GM18861 (cell line): Measurements from ENCODE around the gene DEXI.

Source experiments
- ATAC-seq: cut with Tn5 transposase; IDR thresholded peaks from one replicate; pipeline ENCODE4 v1.9.1; 2021; ENCODE audit not compliant: unreplicated experiment

DEXI gene

DNA sequence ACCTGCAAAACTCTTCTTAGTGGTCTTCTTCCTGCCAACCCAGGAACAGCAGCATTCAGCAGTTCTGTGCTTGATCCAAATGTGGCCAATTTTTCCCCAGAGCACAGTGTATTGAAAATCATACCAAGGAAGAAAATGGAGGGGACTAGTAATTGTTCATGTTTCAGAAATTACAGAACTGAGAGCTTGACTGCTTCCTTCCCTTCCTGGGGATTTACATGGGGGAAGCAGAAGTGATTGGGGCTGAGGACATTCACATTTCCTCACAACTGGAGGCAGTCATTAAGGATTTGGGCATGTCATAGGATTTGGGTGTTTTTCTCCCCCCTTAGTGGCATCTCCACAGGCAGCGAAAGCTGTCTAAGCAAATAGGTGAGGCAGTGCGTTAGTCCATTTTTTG lies 45.5 kb downstream of the DEXI start:
- ATAC-seq = no peak

DNA sequence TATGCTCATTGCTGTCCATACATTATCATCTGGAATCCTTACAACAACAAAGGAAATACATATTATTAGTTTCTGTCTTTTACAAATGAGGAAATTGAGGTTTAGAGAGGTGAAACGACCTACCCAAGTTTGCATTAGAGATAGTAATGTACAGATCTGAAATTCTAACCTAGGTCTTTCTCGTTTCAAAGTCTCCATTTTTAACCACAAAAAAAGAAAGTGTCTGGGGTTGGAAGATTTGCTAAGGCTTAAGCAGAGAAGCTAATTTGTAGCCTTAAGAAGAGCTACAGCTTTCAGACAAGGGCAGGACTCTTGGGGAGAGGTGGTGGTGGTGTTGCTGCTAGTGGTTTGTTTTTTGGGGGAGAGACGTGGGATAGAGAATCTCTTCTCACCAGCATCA lies 46.1 kb downstream of the DEXI start:
- ATAC-seq = no peak

DNA sequence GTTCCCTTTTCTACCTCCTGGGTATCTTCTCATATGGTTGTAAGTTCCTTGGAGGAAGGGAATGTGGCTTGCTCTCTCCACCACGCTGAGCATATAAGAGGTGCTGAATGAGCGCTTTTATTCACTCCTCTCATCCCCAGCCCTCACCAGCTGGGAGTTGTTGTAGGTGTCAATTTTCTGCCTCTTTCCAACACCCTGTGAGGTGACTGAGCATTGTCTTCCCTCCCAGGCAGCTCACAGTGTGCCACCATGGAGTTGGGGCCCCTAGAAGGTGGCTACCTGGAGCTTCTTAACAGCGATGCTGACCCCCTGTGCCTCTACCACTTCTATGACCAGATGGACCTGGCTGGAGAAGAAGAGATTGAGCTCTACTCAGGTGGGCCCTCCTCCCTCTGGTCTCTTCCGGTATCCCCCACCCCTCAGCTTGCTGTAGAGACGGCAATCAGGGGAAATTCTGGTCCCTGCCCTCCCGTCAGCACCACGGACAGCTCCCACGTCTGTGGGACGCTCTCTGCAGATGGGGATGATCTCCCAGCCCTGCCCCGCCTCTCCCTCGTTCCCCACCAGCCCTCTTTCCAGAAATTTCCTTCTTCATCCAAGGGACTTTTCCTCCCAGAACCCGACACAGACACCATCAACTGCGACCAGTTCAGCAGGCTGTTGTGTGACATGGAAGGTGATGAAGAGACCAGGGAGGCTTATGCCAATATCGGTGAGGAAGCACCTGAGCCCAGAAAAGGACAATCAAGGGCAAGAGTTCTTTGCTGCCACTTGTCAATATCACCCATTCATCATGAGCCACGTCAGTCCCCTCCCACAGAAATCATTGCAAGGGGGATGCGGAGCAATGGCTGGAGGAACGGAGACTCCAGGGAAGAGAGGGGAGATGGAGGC lies 47.0 kb downstream of the DEXI start:
- no peak for ATAC-seq

DNA sequence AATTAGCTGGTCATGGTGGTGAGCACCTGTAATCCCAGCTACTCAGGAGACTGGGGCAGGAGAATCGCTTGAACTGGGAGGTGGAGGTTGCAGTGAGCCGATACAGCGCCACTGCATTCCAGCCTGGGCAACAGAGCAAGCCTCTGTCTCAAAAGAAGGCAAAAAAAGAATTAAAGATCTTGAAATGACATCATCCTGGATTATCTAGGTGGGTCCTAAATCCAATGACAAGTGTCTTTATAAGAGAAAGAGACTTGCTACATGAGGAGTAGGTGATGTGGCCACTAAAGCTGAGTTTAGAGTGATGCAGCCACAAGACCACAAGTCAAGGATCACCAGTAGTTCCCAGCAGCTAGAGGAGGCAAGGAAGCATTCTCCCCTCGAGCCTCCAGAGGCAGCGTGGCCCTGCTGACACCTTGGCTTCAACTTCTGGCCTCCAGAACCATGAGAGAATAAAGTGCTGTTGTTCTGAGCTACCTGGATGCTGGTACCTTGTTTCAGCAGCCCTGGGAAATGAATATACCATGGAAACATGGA lies 49.4 kb downstream of the DEXI start:
- no peak for ATAC-seq

DNA sequence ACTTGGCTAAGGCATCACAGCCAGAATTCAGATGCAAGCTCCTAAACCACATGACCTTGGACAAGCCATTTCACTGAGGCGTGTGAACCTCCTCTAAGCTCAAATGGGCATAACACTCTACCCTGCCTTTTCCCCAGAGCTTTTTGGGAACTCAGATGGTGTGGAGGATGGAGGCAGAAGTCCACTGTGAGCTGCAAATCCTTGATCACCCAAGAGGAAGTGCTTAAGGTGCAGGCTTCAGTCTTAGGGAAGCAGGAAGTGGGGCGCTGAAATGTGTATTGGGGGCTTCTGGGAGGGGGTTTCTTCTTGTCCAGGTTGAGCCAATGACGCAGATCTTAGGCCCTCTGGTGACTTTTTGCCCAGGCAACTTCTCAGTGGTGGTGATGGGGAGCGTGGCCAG lies 52.4 kb downstream of the DEXI start:
- ATAC-seq = no peak

DNA sequence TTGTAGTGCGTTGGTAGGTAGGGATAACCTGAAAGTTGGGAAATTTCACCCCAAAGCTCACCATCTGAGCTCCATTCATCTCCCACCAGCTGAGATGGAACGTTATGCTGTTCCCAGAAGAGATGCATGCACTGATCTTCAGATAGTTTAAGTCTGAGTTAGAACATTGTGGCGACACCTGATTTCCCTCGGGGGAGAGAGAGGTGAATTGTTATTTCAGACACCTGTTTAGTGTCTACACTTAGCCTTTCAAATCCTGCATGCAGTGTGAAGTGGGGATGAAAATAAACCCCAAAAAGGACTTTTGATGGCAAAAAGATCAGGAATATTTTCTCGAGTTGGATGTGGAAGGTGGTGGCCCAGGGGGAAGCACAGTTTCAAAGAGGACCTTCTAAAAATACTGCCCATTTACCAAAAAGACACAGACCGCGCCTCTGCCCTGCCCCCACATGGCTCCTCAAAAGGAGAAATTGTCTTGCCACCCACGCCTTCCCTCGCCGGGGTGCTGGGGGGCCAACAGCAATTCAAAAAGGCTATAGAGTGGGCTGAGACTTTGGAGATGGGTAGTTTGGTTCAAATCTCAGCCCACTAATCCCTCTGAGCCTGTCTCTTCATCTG lies 53.8 kb downstream of the DEXI start:
- no peak for ATAC-seq

DNA sequence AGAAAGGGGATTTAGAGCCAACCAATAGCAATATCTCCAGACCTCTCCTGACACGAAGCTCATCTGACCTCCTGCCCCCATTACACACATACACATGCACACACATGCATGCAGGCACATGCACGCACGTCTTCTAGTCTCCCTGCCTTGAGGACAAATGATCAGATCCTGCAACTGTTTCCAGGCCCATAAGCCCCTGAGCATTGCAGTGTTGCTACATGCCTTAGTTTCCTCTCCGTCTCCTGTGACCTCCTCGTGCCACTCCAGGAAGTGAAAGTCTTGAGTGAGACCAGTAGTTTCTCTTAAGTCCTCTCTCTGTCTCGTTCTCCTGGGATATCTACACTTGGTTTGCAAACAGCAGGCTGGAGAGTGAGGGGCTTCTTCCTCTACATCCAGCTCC lies 57.0 kb downstream of the DEXI start:
- ATAC-seq = no peak

DNA sequence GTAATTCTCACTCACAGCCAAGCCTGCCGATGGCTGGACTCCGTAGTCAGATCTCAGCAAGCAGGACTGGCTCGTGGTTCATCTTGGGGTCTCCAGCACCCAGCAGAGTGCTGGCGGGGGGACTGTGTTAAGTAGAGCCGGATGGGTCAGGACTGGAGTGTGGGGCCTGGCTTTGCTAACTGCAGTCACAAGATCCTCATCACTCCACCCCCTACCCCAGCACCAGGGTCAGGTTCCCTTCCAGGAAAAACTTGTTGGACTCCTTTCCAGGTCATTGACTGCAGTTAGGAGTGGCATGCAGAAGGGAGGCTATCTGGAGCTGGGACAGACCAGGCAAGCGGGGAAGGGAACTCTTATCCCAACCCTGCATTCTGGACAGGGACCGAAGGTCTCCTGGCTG lies 59.3 kb downstream of the DEXI start:
- ATAC-seq = no peak

DNA sequence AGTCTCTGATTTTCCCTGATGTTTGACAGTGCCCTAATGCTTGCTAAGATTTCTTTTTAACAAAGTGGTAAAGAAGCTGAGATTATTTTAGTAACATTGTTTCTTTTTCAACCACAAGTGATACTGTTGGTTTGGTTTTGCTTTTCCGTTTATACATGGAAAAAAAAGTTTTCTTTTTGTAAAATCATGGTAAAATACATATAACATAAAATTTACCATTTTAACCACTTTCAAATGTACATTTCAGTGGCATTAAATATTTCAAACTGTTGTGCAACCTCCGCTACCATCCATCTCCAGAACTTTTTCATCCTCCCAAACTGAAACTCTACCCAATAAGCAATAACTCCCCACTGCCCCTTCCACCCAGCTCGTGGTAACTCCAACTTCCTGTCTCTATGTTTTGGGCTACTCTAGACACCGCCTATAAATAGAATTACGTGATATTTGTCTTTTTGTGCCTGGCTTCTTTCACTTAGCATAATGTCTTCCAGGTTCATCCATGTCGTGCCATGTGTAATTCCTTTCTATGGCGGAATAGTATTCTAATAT lies 60.7 kb downstream of the DEXI start:
- no peak for ATAC-seq

DNA sequence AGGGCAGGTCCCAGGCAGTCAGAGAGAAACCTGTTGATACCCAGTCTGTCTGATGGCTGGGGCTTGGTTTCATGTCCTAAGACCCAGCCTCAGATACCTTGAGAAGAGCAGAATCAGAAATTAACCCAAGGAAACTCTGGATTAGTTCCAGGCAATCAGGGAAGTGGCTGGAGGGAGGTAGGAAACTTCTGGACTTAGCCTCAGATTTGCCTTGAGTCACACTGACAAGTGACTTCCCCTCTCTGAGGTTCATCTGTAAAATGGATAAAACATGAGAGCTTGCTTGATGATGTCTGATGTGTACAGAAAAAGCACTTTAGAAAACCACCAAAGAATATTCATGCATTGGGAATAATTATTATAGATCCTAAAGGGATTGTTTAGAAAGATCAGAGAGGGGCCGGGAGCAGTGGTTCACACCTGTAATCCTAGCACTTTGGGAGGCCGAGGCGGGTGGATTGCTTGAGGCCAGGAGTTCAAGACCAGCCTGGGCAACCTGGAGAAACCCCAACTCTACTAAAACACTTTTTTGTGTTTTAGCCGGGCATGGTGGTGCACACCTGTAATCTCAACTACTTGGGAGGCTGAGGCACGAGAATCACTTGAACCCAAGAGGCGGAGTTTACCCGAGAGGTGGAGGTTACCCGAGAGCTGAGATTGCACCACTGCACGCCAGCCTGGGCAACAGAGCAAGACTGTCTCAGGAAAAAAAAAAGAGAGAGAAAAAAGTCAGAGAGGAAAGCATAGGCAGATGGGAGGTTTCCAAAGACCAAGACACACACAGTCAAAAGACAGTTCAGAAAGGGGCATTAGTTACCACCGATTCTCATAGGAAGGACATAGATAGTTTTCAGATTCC lies 61.4 kb downstream of the DEXI start:
- ATAC-seq = no peak

DNA sequence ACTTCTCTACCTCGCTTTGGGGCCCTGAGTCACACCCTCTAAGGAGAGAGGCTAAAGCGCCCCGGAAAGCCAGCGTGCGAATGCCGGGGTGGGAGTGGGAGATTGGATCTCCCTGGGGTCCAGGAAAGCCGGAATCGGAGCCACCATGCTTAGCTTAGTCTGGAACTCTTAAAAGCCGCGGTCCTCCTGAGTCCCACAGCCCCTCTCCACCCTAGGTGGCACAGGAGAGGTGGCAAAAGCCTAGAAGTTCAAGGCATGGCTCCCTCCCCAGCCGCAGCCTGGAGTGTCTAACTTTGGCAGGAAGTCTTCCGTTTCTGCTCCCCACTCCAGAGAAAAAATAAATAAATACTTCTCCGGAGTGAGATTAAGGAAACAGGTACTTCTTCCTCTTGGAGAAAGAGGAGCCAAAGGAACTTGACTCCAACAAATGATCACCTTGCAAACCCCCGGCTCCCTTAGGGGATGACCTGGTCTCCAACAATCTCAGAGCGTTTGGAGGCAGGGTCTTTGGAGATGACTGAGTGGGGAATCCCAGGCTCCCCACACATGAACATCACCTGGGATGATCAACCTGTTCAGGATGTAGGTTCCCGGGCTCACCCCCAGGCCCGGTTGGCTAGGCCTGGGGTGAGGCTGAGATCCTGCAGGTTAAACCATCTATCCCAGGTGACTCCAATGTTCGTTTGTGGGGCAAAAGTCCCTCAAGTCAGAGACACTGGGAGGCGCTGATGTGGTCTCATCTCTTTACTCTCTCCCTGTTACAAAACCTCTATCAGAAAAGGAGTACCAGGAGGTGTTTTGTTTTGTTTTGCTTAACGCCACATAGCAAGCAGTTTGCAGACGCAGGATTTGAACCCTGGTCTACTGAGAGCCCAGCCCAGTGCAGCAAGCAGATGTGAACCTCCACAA lies 62.3 kb downstream of the DEXI start:
- no peak for ATAC-seq
